Inflammatory macrophage treated with lipopolysaccharide for 4 hours (primary cell): Measurements from ENCODE around the gene C1orf74.

Experiments
- DNase-seq: peaks from one replicate; pipeline ENCODE4 v3.0.0-alpha.2; 2020

The C1orf74 gene

GRCh38 chr1:209784265-209785169 lies at the start of gene C1orf74:
Gene C1orf74, minus strand, starts transcription at chr1:209784559. Its CDS starts 925 bp downstream, at chr1:209783634.
- peak; percentile 99 for DNase-seq

DNA sequence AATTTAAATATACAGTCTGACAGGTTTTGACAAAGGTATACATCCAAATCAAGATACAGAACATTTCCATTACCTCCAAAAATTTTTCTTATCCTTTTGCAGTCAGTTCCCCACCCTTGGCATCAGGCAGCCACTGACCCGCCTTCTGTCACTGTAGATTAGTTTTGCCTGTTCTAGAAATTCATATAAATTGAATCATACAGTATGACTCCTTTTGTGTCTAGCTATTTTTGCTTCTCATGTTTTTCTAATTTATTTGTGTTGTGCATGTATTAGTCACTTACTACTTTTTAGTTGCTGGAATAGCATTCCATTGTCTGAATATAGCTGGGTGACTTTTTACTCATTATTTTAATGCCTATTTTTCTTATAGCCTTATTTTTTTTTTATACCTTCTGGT lies 47.3 kb upstream of the C1orf74 start:
- DNase-seq, result no peak

GRCh38 chr1:209830722-209831121 lies 46.4 kb upstream of the C1orf74 start:
- no peak for DNase-seq

- DNase-seq, result no peak
Observed at GRCh38 chr1:209829716-209830115, 45.4 kb upstream of the C1orf74 start.

- DNase-seq, result peak; percentile 99
Observed at GRCh38 chr1:209827384-209828262, 43.3 kb upstream of the C1orf74 start, which contains the start of gene UTP25. Gene UTP25, plus strand, starts transcription at chr1:209827972. Its CDS starts 92 bp downstream, at chr1:209828064.

GRCh38 chr1:209825591-209826434 lies 41.5 kb upstream of the C1orf74 start:
- DNase-seq, result no peak

GRCh38 chr1:209823143-209824041 lies 39.0 kb upstream of the C1orf74 start:
- peak; percentile 34 for DNase-seq

DNA sequence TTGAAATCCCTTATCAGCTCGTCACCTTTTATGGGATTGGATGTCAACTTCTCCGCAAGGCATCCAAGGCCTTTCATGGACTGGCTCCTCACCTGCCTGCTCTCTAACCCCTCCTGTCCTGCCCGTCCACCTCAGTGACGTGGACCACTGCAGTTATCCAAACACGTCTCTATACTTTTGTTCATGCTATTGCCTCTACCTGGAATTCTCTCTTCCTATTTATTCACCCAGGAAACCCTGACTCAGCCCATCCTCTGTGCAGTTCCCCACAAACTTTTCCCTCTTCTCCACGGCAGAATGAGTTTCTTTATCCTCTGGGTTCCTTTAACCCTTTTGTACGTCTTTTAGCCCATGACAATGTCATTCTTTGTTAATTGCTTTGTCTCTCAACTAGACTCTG lies 38.3 kb upstream of the C1orf74 start:
- no peak for DNase-seq

- no peak for DNase-seq
Observed at GRCh38 chr1:209820986-209821385, 36.6 kb upstream of the C1orf74 start.

DNA sequence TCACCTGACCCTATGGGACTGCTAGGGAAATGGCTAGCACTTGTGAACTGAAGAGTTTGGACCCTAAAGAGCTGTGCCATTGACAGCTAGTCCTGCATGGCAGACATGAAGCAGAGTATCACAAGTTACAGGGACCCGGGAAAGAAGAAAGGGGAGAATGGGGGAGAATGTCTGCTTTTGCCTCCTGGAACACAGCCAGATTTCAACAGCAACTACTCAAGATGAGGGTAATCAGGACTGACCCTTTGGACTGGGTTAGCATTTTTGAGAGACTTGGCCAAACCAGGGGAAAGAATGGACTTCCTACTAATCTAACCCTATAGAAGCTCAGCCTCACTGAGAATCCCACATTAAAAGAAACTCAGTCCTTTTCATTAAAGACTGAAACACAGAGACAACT lies 34.7 kb upstream of the C1orf74 start:
- no peak for DNase-seq

- DNase-seq, result no peak
Observed at GRCh38 chr1:209817691-209818090, 33.3 kb upstream of the C1orf74 start.

DNA sequence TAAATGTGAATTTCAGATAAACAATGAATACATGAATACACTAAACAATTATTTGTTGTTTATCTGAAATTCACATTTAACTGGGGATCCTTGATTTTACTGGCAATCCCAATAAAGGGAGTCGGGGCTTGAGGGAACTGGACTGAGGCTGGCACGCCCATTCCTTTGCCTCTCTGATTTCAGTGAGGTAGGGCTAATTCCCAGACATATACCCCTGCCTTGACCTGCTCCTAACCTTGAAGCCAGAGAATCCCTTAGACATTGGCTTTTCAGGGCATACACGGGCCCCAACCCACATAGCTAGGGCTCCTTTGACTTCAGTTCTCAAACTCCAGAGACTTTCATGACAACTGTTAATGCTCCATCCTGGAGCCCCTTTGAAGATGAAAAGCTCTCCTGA lies 32.6 kb upstream of the C1orf74 start:
- no peak for DNase-seq

- DNase-seq, result peak; percentile 21
Observed at GRCh38 chr1:209815931-209816341, 31.6 kb upstream of the C1orf74 start.

GRCh38 chr1:209815490-209815889 lies 31.1 kb upstream of the C1orf74 start:
- DNase-seq, result no peak

DNA sequence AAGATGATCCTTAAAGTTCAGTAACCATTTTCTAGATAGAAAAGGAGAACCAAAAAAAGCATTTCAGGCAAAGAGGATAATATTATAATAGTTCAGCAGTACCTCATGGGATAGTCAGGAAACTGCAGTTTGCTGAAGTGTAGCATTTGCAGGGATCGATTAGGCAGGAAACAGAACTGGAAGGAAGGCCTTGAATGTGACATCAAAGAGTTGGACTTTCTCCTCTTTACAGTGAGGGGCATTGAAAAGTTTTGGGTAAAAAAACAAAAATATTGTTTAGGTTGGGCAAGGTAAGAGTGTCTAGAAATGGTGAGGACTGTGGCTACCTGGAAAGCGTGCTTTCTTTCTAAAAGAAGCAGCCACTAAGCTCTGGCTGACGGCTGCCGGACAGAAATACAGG lies 29.5 kb upstream of the C1orf74 start:
- DNase-seq, result no peak

GRCh38 chr1:209810783-209811182 lies 26.4 kb upstream of the C1orf74 start:
- DNase-seq, result no peak

DNA sequence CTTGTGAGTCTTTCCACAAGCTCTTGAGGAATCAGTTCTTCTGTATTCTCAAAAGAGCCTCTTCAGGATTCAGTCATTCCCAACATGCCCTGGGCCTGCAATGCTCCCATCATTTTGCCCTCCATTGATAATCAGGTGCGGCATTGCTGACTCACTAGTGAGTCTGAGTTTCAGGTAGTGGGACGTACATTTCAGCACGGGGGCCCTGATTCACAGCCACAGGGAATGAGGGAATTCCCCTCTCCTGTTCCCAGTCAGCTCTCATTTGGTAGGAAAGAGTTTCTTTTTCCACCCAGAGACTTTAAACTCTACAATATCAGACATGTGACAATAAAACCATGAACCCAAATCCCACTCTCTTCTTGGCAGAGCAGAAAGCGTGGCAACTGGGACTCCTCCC lies 25.3 kb upstream of the C1orf74 start:
- DNase-seq, result no peak

DNA sequence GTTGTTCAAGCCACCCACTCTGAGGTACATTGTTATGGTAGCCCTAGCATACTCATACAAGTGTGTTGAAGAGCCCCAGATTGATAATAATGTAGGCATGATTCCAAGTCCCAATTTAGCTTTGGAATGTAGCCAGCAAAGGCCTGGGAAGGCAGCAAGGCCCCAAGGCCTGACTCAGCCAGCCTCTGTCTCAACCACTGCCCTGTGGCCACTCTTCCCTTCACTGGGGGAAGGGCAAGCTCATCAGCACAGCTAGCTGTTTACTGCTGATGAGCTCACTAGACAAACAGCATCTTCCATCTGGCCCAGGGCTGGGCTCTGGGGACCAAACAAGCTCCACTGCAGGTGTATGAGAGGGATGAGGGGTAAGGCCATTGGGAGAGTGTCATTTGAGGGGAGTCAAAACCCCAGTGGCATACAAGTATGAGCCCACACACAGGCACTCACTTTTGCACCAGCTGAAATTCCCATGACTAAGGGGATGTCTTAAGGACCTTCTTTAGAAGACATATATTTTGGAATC lies 23.8 kb upstream of the C1orf74 start:
- DNase-seq, result peak; percentile 84

- no peak for DNase-seq
Observed at GRCh38 chr1:209807509-209807908, 23.1 kb upstream of the C1orf74 start.

DNA sequence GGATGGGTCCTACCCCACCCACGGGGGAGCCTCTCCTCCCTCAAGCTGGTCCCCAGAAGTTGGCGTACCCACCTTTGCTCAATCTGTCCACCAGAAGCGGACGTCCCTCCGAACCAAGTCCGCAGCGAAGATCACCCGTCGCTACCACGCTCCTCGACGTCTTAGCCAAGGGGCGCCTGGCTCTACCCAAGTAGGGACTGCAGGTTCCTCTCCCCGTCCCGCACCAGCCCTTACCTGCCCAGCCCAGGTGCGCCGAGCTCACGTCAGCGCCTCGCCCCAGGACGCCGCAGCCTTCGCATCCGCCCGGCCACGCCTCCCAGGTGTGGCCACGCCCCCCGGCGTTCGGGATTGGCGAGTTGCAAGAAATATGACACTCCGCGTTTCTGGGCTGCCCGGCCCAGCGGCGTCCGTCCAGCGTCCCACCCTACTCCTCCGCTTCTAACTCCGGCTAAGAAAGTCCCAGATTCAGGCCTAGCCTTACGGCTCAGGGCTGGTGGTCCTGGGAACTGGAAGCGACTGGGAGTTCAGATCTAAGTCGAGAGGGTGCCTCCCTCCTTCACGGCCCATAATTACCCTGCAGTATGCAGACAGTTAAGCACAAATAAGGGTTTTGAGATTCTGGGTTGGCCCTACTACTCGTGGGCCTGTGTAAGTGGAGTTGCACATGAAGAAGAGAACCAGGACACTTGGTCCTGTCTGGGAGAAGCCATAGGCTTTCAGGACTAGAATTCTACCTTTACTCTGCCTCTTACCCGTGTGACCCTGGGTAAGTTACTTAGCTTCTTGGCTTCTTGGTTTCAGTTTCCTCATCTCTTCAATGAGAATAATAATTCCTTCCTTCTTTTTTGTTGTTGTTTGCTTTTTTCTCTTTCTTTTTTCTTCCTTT lies 21.8 kb upstream of the C1orf74 start, which contains the start of gene IRF6:
TSS of gene IRF6 (minus strand) at position 268 of the 886 bp plus-strand sequence. CDS start 4,729 bp downstream, outside the sequence.
- peak; percentile 81 for DNase-seq
